ENCODE results near the gene WDR64. TPM values are rescaled to one million over a fixed set of nuclear protein-coding genes. Genes with fewer than 3 reads are reported as not detected.
"Not testable (repeated sequence)": the region's sequence is repeated elsewhere in the genome, so short reads cannot be mapped to it uniquely, and the experiment has no call there.

WDR64 gene
- total and polyA plus RNA-seq, 3 donors from 2014 or later = 4.3 to 7.1 (median 5.5) TPM

DNA sequence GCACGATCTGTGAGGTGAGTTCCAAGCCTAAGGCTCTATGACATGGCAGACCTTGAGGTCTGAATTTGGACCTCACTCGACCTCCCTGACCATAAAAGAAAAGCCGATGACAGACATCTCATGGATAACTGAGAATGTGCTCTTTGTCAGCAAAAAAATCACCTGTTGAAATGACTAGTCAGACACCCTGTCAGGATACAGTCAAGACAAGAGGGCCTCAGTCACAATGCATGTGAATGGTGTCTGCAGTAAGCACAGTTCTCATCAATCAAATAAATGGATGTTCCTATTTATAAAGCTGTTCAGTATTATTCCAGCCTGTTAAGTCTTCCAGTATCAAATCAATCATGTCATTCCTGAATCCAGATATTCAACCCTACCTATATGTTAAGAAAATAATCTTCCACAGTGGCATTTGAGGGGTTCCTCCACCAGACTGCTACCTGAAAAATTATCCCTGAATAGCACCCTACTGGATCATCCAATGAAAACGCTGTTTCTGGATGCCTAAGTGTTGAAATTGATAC, 167.3 kb downstream of the WDR64 start:
- Histone ChIP-seq H3K36me3 (ENCODE audit: low read depth, missing control alignments) (no peaks in the 10 kb centered on the region), H3K27me3 (no peaks in the 10 kb centered on the region), H3K4me3 (no peak overlapping the region), H3K27ac (no peak overlapping the region), H3K9me3 (no peaks in the 10 kb centered on the region), H3K4me1 (no peaks in the 10 kb centered on the region)
- WGBS, 2 donors = 83 to 89% methylated on average over 4 of the region's 4 CpGs
- DNase-seq = no peak
- no peak for TF ChIP-seq CTCF (IDR thresholded peaks at IDR 0.05)
- TF ChIP-seq POLR2A (IDR thresholded peaks at IDR 0.05) = no peak
- intact Hi-C loops (cut with DNase I; ENCODE audit: low total_unique reads) = no loop called here

- no peak overlapping the region for H3K4me3 ChIP-seq
- no peak overlapping the region for H3K27ac ChIP-seq
- 87 to 88% methylated on average over 4 of the region's 4 CpGs for WGBS, 2 donors
- DNase-seq = no peak
- H3K9me3 ChIP-seq = no peaks in the 10 kb centered on the region
- no peak for TF ChIP-seq POLR2A (IDR thresholded peaks at IDR 0.05)
- TF ChIP-seq CTCF (IDR thresholded peaks at IDR 0.05) = no peak
- H3K36me3 ChIP-seq (ENCODE audit: low read depth, missing control alignments) = no peaks in the 10 kb centered on the region
- no peaks in the 10 kb centered on the region for H3K27me3 ChIP-seq
- intact Hi-C loops (cut with DNase I; ENCODE audit: low total_unique reads) = no loop called here
- H3K4me1 ChIP-seq = no peaks in the 10 kb centered on the region
Measured at GRCh38 chr1:241821363-241821762, 169.3 kb downstream of the WDR64 start.

GRCh38 chr1:241822846-241823245, 170.8 kb downstream of the WDR64 start:
- Histone ChIP-seq H3K36me3 (ENCODE audit: low read depth, missing control alignments) (no peaks in the 10 kb centered on the region), H3K27ac (no peak overlapping the region), H3K27me3 (no peaks in the 10 kb centered on the region), H3K9me3 (no peaks in the 10 kb centered on the region), H3K4me3 (no peak overlapping the region), H3K4me1 (no peaks in the 10 kb centered on the region)
- intact Hi-C loops (cut with DNase I; ENCODE audit: low total_unique reads) = no loop called here
- no peak for DNase-seq
- TF ChIP-seq POLR2A (IDR thresholded peaks at IDR 0.05) (no peak), CTCF (IDR thresholded peaks at IDR 0.05) (no peak)

- intact Hi-C loops (cut with DNase I; ENCODE audit: low total_unique reads) = no loop called here
- H3K36me3 ChIP-seq (ENCODE audit: low read depth, missing control alignments) = no peaks in the 10 kb centered on the region
- H3K27me3 ChIP-seq = no peaks in the 10 kb centered on the region
- TF ChIP-seq POLR2A (IDR thresholded peaks at IDR 0.05) = no peak
- no peak for TF ChIP-seq CTCF (IDR thresholded peaks at IDR 0.05)
- no peak overlapping the region for H3K27ac ChIP-seq
- no peaks in the 10 kb centered on the region for H3K9me3 ChIP-seq
- H3K4me1 ChIP-seq = no peaks in the 10 kb centered on the region
- 71 to 91% methylated on average over 1 of the region's 1 CpG for WGBS, 2 donors
- no peak overlapping the region for H3K4me3 ChIP-seq
- DNase-seq = no peak
Measured at GRCh38 chr1:241823925-241824324, 171.8 kb downstream of the WDR64 start.

DNA sequence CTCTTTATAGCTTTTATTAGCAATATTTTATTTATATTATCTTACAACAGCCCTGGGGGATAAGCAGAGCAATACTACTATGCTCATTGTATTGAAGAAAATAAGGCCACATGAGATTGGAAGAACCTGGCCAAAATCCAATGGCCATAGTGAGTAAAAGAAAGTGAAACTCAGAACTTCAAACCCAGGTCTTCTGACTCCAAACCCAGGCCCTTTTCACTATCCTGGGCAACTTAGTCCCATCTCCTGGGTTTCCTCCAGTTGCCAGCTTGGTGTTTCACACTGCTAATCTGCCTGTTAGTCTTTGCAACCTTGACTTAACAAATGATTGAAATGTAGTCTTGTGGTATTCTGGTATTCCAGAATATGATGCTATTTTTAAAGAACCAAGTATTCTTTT, 173.5 kb downstream of the WDR64 start:
- intact Hi-C loops (cut with DNase I; ENCODE audit: low total_unique reads) = no loop called here
- no peaks in the 10 kb centered on the region for H3K36me3 ChIP-seq (ENCODE audit: low read depth, missing control alignments)
- no peak for DNase-seq

GRCh38 chr1:241826613-241827012, 174.5 kb downstream of the WDR64 start:
- H3K27me3 ChIP-seq; H3K9me3 ChIP-seq; H3K36me3 ChIP-seq (ENCODE audit: low read depth, missing control alignments); DNase-seq; H3K4me1 ChIP-seq; H3K4me3 ChIP-seq; intact Hi-C loops (cut with DNase I; ENCODE audit: low total_unique reads); H3K27ac ChIP-seq: not testable (repeated sequence)
- 90 to 98% methylated on average over 9 of the region's 9 CpGs for WGBS, 2 donors

More for the DNA sequence above, 173.5 kb downstream of the WDR64 start:
- TF ChIP-seq POLR2A (IDR thresholded peaks at IDR 0.05) = no peak
- no peak for TF ChIP-seq CTCF (IDR thresholded peaks at IDR 0.05)
- no peak overlapping the region for H3K27ac ChIP-seq
- no peak overlapping the region for H3K4me3 ChIP-seq
- H3K27me3 ChIP-seq = no peaks in the 10 kb centered on the region
- no peaks in the 10 kb centered on the region for H3K4me1 ChIP-seq
- no peaks in the 10 kb centered on the region for H3K9me3 ChIP-seq

Measured in testis (tissue), 3 donors.